Stimulated activated CD8-positive, alpha-beta memory T cell treated with anti-CD3 and anti-CD28 coated beads, Interleukin-7, amount 100 ng/mL, for 4 hours (primary cell): ENCODE measurements around the gene BMP5.

Experiments
- DNase-seq, 2 donors: peaks; one replicate each; pipeline ENCODE4 v3.0.0-alpha.2; 2020; ENCODE audit warnings: low read depth in 2 of 2

BMP5 gene

DNA sequence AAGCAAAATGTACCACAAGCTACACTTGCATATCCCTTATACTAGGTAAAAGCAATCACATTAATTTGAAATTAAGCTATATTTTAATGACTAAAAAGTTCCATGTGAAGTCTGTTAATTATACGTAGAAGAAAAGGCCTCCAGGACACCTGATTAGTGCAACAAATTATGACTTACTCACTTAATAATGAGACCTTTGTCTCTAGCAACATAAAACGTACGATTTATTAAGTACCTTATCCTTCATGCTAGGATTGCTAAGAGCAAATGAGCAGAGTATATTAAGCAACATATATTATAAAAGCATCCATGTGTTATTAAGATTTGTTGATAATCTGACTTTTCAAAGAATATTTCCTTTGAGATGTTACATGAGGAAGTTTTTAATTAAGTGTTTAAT lies 2.5 kb downstream of the BMP5 start:
- DNase-seq = no peak

GRCh38 chr6:55870181-55870813 lies 5.1 kb downstream of the BMP5 start:
- DNase-seq = no peak

DNA sequence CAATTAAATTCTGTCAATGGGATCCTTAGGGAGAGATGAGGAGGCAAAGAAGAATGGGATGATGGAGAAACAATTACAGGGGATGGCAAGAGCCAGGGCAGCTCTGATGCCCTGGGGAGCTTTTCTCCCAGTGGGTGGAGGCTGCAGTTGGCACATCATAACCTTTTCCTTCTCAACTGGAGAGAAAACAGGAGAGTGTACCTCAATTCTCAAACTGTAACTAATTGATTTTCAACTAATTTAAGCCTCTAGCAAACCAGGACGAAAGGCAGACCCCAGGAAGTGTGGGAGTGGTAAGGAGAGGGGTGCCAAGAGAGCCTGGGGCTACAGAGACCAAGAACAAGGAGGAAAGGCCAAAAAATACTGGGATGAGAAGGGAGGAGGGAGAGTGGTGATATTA lies 5.7 kb downstream of the BMP5 start:
- DNase-seq = no peak

DNA sequence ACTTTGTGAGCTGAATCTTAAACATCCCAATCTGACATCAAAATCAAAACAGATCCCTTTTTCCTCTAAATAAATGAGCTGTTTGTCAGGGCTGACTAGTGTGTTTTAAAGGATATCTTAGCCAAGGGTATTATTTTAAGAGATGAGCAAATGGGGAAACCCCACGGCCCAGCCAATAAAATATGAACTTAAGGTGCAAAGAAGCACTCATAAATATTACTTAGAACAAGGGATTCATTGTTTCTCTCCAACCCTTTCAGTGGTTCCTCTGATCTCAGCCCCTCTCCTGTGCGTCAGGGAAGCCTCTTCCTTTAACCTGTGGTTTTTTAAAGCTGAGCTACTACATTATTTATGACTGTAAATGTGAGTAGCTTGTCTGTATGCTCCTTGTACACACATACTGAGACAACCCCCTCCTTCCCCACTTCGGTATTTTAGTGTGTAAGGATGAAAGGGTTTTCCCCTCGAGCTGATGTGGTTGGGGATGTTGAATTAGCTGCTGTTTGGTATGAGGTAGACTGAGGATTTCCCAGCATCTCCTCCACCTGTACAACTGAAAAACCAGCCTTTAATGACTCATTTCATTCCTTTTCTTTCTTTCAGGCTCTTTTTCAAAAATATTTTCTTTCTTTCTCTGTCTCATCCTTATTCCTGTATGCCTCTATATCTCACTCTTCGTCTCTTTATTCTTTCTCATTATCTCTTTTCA lies 6.5 kb downstream of the BMP5 start:
- DNase-seq = no peak

GRCh38 chr6:55868176-55868575 lies 7.2 kb downstream of the BMP5 start:
- no peak for DNase-seq

GRCh38 chr6:55866128-55866527 lies 9.3 kb downstream of the BMP5 start:
- no peak for DNase-seq

DNA sequence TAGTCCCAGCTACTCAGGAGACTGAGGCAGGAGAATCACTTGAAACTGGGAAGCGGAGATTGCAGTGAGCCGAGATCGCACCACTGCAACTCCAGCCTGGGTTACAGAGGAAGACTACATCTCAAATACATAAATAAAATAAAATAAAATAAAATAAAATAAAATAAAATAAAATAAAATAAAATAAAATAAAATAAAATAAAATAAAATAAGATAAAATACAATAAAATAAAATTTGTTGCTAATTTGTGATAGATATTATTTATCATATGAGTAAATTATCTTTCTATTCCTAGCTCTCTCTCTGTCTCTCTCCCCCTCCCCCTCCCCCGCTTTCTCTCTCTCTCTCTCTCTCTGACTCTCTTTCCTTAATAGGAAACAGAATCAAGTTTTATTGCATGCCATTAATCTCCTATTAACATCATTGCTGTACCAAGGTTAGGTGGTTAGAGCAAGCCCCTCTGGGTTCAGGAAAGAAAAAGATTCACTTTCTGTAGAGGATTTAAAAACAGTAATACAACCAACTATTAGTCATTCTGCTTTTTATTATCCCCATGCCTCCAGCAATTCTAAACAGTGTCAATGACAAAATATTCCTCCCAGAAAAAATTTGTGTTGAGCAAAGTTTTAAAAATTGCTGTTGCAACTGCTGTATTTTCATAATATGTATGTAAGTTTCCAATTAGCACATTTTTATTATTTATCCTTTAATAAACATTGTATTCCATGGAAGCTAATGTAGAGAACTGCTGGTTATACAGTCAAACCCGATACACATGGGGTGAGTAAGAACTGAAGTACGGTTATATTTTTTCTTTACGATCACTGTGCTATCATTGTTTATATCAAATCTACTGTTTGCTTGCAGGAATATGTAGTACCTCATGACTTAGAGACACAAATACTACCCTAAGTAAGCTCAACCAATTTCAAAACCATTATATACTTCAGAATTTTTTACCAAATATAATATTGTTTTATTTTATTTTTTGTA lies 22.1 kb downstream of the BMP5 start:
- no peak for DNase-seq

- no peak for DNase-seq
Measured at GRCh38 chr6:55841341-55841740, 34.0 kb downstream of the BMP5 start.

DNA sequence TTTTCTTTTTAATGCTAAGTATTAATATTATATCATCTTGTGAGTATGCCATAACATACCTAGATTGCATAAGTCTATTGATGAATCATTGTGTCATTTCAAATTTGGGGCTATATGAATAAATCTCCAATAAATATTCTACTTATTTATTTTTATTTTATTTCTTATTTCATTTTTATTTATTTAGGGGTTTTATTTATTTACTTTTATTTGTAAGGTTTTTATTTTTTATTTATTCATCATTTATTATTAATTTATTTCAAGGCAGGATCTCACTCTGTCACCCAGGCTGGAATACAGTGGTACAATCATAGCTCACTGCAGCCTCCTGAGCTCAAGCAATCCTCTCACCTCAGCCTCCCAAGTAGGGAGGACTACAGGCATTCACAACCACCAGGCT lies 36.3 kb downstream of the BMP5 start:
- no peak for DNase-seq

DNA sequence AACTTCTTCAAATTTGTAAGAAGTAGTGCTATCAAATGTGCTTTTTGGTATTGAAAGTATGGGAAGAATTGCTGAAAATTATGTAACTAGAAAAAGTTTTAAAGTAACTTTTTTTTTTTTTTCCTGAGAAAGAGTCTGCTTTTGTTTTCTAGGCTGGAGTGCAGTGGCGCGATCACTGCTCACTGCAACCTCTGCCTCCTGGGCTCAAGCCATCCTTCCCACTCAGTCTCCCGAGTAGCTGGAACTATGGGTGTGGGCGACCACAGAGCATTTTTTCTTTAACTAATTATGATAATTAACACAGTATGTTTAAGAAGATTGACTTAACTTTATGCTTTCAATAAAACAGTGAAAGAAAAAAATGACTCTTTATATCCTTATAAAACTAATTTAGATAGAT lies 38.4 kb downstream of the BMP5 start:
- no peak for DNase-seq

GRCh38 chr6:55836481-55836880 lies 38.9 kb downstream of the BMP5 start:
- DNase-seq = no peak

GRCh38 chr6:55835220-55835619 lies 40.2 kb downstream of the BMP5 start:
- no peak for DNase-seq

DNA sequence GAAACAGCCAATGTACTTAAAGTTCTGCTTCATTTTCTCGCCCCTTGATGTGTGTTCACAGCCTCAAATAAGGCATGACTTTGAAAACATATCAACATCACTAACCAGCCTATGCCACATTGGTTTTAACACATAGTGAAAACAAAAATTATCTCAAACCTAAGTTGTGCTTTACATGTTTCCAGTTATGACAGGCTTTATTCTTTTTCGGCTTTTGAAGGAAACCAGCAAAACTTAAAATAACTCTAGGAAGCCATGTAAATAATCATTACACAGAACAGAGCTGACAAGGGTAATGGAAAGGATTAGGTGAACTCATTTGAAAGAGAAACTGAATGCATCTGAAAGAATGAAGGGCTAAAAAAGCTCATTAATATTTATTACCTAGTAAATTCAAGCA lies 42.1 kb downstream of the BMP5 start:
- no peak for DNase-seq

DNA sequence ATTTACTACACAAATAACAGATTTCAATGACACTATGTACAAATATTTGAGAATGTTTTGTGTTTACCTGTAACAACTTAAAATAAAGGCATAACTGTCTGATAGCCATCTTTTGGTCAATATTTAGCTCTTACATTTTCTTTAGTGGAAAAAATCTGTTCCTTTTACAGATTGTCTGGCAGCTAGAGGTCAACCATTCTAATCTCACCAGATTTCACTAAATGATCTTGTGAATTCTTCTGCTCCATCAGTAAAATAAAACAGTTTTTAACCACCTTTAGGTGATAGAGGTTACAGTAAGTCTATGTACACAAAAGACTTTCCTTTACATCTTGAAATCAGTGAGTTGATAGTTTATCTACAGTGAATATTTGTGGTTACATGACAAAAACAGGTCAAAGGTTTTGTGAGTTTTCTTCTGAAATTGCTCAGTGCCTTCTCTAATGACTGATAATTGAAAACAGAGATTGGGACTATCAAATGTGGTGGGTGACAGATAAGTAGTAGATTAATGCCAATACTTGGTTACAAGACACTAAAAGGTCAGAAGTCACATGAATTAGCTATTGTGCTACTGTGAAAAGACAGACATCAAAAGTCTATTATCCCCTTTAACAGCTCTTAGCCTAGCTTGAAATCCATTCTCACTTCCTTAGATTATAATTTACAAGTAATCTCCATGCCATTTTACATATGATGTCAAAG lies 47.4 kb downstream of the BMP5 start:
- no peak for DNase-seq

GRCh38 chr6:55826941-55827340 lies 48.4 kb downstream of the BMP5 start:
- no peak for DNase-seq

DNA sequence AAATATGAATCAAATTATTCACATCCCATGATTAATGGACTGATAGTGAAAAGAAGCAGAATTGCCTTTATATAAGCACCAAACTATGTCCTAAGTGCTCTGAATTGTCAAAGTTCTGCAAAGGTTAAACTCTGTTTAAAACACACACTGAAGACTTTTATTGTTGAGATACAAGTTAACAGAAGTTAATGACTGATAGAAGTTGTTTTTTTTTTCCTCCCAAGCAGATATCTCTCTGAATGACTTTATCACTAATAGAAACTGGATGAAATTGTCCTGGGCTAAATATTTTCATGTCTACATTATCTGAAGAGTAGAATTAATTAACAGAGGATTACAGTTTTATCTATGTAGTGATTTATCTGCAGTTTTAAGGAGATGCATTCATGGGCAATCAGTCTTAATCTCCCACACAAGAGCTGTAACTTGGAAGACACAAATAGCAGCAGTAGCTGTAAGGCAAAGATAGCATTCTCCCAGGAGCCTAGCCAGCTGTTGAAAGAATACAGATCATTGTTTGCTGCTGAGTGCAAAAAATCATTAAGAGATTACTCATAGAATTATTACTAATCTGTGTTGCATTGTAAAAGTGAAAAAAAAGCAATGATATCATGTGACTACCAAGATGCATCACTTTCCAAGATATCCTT lies 49.9 kb downstream of the BMP5 start:
- no peak for DNase-seq

DNA sequence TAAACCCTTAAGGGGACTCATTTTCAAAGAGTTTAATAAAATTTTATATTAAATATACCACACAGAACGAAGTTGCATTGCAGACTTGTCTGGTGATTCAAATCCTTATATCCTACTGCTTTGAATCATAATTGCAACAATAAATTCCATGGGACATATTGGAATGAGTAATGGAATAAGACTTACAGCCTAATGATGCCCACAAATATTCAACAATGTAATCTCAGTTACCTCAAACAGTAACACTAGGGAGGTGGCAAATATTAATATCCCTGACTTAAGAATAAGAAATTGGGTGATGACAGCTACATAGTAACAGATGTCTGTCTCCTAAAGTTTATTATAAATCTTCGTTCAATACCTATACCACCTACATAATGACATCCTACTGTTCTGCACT lies 52.6 kb downstream of the BMP5 start:
- DNase-seq = no peak

GRCh38 chr6:55822005-55822404 lies 53.4 kb downstream of the BMP5 start:
- DNase-seq = no peak

- no peak for DNase-seq
Measured at GRCh38 chr6:55820696-55821095, 54.7 kb downstream of the BMP5 start.

DNA sequence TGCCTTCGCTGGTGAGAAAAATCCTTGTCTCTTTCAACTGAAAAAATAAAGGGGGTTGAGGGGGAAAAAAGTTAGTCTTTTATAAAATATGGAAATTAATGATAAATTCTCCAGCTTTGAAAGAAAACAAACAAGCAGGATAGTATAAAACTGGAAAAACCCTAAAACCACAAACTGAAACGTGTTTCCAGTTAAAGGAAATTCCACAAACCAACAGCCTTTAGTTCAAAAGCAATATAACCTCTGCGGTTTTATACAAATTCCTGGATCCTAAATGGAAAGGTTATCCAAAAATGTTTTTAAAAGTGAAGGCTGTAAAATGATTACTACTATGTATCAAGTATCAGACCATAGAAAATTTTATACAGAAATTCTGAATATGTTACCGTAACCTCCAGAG lies 55.6 kb downstream of the BMP5 start:
- DNase-seq = no peak

DNA sequence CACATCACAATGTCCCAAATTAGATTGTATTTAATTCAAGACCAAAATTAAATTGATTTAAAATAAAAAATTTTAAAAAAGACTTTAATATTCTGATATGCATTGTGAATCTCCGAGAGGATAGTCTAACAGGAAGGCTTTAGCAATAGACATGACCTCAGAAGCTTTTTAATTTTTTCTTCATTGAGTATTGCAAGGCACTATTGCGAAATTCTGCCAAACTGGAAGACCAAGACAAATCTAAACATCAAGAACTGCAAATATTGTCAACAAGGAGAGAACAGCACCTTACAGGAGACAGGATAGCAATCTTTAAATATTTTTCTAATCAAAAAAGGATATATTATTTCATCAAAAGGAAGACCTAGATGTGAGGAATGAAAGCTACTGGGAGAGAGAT lies 56.9 kb downstream of the BMP5 start:
- no peak for DNase-seq
